Right renal cortex interstitium (tissue), 3 donors: ENCODE results near the gene DUS1L. TPM values are rescaled to one million over a fixed set of nuclear protein-coding genes. Genes with fewer than 3 reads are reported as not detected.

Source experiments
- DNase-seq, 3 donors: peaks; one replicate each; pipeline ENCODE4 v3.0.0-alpha.2; 2013; ENCODE audit warnings: low read depth in 3 of 3, low spot score in 2 of 3
- polyA plus RNA-seq, 3 donors: library from polyadenylated mRNA; unstranded; fragments of 120-200 nt; gene quantifications; one replicate each; pipeline ENCODE4 v1.2.1, GENCODE V29; 2013; ENCODE audit not compliant: insufficient read length in 3 of 3

Gene DUS1L
- polyA plus RNA-seq, 3 donors = 61.6 to 70.0 (median 67.7) TPM

DNA sequence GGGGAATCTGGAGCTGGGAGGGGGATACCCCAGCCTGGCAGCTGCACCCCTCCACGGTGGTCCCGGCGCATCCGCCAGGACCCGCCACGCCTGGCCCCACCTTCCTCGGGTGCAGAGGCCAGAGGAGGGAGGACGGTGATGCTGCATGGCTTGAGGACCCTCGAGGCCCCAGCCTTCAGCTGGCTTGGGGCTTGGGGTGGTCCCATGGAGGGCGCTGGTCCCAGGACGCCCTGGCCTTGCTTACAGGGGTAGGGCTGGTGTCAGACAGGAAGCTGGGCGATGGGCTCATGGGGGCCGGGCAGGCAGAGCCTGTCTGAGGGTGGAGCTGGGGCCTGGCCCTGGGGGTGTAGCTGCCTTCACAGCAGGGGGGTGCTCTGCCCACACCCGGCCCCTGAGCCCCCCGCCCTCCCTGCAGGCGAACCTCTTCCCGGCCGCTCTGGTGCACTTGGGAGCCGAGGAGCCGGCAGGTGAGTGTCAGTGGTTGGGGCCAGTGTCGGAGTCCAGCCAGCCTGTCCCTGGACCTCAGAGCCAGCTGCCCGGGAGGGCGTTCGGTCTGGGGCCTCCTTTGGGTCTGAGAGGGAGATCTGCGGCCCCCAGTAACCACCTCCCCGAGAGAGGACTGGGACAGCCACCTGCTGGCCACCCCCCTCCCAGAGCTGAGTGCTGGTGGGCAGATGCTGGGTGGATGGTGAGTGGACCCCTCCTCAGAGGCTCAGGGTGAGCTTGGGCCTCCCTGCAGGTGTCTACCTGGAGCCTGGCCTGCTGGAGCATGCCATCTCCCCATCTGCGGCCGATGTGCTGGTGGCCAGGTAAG is 49.3 kb downstream of the DUS1L start:
- no peak for DNase-seq

DNA sequence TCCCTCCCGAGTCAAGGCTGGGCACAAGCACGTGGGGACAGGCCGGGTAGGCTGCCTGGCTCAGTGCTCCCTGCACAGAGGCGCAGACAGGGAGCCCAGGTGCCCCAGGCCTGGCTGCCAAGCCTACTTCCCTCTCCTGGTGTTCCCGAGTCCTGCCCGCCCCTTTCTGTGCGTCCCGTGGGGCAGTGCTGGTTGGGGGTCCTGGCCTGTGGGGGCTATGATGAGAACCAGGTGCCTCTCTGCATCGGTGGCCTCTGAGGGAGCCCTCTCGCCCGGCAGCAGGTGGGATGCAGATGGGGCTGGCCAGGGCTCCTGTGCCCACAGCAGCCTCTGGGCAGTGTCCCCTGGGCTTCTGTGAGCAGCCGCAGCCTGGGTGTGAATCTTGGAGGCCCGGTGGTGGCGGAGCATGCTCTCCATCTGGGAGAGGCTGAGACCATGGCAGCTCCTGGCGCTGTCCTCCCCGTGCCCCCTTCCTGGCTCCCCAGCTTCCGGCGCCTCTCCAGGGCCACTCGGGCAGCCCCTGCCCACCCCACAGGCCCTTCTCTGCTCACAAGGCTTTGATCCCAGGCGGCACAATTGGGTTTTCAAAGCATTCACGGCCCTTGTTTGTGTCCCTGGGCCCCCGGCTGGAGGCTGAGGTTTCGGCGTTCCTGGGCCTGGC is 50.2 kb downstream of the DUS1L start:
- no peak for DNase-seq

DNA sequence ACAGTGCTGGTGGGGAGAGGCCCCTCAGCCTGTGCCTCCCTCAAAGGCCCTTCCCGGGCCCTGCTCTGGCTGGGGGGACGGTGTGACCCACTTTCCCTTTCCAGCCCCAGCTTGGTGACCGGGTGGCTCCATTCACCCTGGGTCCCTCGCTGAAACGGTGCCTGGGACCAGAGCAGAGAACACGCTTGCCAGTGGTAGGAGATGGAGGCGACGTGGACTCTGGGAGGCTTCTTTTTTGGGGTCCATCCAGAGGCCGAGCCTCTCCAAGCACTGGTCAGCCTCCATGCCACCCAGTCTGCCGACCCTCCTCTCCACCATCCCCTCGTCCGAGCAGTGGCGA is 50.7 kb downstream of the DUS1L start:
- DNase-seq = no peak

DNA sequence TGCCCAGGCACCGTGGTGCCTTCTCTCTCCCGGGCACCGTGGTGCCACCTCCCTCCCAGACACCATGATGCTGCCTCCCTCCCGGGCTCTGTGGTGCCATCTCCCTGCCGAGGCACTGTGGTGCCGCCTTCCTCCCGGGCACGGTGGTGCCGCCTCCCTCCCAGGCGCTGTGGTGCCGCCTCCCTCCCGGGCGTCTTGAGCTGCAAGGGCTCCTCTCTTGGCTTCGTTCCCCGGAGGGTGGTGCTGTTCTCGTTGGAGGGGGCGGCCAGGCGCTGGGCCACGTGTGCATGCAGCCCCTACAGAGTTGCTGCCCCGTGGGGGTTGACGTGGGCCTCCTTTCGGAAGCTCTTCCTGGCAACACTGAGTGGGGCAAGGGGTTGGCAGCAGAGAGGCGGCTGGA is 51.2 kb downstream of the DUS1L start:
- DNase-seq = no peak

DNA sequence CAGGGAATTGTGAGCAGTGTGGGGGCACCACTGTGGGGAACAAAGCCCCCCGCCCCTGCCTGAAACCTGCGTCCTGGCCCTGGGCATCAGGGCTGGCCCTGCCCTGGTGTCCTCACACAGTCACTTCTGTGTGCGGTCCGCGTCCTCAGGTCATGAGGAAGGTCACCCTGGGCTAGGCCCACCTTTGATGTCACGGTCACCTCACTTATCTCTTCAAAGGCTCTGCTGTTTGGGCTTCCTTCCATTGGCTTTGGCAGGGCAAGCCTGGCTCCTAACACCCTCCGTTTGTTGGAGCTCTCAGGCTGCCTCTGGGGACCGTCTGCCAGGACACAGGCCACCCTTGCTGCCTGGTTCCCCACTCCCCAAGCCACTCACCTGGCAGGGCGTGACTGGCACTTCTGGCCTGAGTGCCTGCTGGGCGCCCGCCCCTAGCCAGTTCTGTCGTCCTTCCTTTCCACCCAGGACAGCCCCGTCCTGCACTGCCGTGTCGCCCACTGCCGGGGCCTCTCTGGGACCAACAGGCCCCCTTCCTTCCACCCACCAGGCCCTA is 51.8 kb downstream of the DUS1L start:
- no peak for DNase-seq

DNA sequence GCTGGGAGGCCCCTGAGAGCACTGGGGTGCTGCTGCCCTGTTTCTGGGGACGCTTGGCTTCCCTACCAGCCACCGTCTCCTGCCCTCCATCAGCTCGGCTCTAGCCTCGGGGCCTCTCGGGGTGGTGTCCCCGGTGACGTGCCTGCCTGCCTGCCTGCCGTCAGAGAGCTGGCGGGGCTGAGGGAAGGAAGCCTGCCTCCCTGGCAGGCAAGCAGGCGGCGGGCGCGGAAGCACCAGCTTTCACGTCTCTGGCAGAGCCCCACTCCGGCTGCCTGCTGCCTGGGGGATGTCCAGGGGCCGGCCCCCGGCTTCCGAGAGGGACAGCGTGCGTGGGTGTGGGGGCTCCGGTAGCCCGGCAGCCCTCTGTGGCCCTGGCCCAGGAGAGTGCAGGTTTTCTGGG is 52.3 kb downstream of the DUS1L start:
- DNase-seq = no peak

DNA sequence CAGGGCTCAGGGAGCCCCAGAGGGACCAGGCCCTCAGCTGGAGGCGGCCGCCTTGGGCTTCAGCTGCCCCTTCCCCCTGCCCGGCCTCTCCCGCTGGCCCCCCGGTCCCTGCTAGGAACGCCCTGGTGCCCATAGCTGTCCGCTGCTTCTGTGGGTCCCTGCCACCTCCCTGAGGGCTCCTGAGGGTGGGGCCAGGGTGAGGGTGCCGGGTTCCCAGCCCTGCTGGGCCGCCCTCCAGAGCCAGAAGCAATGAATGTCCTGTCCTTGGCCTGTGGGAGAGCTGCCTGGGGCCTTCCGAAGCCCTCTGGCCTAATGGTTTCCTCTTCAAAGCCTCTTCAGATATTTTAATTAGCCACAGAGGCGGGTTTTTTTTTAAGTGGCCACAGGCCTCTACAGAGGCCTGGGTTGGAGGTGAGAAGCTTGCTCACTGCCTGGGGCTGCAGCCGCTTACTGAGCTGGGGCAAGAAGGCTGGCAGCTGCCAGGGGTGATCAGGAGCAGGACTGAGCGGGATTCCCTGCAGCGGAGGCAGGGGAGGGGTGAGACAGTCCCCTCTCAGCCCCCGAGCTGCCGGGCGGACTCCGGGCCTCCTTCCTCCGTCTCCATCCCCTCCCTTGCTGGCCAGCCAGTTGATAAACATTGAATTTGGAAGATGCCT is 52.8 kb downstream of the DUS1L start:
- DNase-seq = no peak

DNA sequence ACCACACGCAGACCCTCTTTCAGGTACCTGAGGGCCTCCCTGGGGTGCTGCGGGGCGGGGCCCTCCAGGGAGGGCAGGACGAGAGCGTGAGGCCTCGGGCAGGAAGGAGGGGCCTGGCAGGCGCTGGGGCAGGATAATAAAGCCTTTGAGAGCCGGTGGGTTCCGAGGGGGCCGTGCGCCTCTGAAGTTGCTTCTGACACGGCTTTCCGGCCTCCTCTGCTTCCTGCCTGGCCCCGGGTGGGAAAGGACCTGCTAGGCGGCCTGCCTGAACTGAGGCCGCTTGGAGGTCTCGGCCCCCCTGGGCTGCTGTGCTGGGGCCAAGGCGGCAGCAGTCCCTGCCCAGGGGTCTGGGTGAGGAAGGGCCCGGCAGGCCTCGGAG is 53.4 kb downstream of the DUS1L start:
- no peak for DNase-seq

DNA sequence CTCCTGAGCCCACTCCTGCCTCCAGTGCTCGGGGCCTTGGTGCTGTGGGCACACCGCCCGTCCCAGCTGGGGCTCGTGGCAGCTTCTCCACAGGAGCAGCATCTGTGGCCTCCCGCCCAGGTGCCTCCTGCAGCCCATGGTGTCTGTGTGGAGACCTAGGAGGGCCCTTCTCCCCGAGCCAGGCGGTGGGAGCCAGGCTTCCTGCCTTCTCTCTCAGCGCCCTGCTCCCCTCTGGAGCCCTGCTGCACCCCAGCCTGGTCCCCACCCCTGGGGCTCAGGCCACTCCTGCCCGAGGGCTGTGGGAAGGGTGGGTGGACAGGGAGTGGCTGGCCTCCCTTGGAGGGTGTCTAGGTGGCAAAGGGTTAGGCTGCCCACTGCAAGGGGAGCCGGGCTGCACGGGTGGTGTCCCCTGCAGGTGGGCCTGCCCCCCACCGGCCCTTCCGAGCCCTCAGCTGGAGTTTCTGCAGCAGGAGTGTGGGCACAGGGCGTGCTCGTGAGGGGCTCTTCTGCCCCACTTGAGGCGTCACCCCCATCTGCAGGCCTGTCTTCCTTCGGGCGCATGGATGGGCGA is 53.9 kb downstream of the DUS1L start:
- no peak for DNase-seq

DNA sequence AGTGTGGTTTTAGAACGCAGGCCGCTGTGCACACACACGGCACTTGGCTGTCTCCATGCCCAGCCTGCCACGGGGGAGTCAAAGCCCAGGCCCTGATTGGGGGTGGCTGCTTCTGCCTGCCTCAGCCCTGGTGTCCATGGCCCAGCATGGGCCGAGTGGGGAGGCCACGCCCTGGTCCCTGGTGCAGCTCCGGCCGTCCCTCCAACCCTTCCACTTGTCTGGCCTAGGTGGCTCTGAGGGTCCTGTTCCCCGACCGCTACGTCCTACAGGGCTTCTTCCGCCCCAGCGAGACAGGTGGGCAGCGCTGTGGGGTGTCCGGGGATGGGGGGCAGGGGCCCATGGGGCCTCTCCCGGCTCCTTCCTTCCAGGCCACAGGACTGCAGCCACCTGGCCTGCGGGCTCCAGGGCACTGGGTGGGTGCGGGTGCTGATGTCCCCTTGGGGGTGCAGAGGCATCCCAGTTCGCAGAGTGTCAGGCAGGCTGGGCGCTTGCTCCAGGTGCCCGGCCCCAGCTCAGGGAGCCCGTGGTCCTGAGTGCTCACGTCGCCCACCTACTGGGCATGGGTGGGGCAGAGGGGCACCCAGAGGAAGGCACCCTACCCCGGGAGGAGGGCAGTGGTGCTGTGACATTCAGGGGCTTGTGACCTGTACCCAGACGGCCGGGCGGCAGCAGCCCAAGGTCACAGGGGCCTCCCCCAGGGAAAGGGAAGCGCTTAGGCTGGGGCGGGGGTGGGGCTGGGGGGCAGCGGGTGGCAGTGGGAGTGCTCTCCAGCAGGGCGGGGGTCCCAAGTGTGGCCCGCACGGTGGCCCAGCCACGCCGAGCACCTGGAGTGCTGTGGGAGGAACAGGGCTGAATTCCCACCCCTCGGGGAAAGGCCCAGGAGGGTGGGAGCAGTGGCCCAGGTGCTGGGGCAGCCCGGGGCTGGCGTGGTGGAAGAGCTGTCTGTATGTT is 54.8 kb downstream of the DUS1L start:
- no peak for DNase-seq

DNA sequence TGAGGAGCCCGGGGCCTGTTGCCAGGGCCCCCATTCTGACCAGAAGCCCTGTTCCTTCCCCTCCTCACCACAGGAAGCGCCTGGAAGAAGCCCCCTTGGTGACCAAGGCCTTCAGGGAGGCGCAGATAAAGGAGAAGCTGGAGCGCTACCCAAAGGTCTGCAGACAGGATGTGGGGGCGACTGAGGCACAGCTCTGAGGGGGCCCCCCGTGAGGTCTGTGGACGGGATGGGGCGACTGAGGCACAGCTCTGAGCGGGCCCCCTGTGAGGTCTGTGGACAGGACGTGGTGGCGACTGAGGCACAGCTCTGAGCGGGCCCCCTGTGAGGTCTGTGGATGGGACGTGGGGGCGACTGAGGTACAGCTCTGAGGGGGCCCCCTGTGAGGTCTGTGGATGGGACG is 56.2 kb downstream of the DUS1L start:
- DNase-seq = no peak

DNA sequence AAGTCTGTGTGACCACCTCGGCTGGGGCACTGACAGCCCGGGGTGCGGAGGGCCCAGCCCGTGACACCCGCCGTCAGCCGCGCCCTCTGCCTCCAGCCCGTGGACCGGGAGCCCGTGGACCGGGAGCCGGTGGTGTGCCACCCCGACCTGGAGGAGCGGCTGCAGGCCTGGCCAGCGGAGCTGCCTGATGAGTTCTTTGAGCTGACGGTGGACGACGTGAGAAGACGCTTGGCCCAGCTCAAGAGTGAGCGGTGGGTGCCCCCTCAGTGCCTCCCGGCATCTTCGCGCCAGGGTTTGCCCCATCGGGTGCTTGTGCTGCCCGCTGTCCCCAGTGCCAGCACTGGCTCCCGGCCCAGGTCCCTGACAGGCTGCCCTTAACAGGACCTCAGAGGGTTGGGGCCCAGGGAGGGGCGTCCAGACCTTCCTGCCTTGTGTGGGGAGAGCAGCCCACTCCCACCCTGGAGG is 56.6 kb downstream of the DUS1L start:
- DNase-seq = no peak

DNA sequence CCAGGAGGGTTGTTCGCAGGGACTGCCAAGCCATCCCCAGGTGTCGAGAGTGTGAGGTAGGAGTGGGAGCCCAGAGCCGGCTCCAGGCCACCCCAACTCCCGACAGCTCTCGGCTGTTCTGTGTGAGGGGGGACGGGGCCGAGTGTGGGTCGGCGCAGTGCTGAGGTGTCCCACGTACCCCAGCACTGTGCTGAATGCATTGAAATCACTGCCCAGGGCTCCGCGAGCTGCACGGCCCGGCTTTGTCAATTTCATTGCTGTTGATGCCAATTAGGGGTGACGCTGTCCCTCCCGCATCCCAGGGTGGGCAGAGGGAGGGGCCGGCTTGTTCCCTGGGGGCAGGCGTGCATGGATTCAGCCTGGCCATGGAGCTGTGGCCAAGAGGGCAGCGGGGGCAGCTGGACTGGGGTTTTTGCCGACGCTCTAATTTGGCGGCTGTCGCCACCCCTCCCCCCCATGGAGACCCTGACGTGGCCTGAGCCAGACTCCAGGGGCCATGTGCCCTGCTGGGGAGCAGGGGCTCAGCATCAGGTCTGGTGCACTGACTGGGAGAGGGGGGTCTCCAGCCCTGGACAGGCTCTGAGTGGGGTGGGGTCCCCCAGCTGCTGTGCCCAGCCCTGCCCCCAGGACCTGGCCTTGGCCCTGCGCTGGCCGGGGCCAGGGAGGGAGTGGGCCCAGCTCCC is 57.2 kb downstream of the DUS1L start:
- no peak for DNase-seq

Other genes with a start within 250 kb of the DUS1L start
- gene MCRIP1, start 232.5 kb downstream of the DUS1L start, polyA plus RNA-seq = 10 to 100 TPM; 60.4 to 76.8 (median 65.9) TPM
- gene PPP1R27, start 230.8 kb downstream of the DUS1L start, polyA plus RNA-seq = under 1 TPM in 2 of 3 donors, not detected in 1; 0.17 to 0.26 TPM
- 100 to 1,000 TPM; 445 to 458 (median 450) TPM for gene P4HB, start 205.3 kb downstream of the DUS1L start, polyA plus RNA-seq
- gene ARHGDIA, start 194.5 kb downstream of the DUS1L start, polyA plus RNA-seq = 100 to 1,000 TPM; 132 to 153 (median 145) TPM
- 10 to 100 TPM; 67.4 to 69.3 (median 68.9) TPM for gene ALYREF, start 174.2 kb downstream of the DUS1L start, polyA plus RNA-seq
- 10 to 100 TPM; 58.0 to 86.9 (median 77.8) TPM for gene ANAPC11, start 174.1 kb downstream of the DUS1L start, polyA plus RNA-seq
- 1 to 10 TPM in 2 of 3 donors, under 1 TPM in 1; 0.96 to 1.4 (median 1.1) TPM for gene NPB, start 163.6 kb downstream of the DUS1L start, polyA plus RNA-seq
- gene PCYT2, start 154.4 kb downstream of the DUS1L start, polyA plus RNA-seq = 10 to 100 TPM; 45.8 to 49.9 (median 47.7) TPM
- gene SIRT7, start 147.6 kb downstream of the DUS1L start, polyA plus RNA-seq = 10 to 100 TPM in 1 of 3 donors, 1 to 10 TPM in 2; 8.6 to 10.3 (median 10.0) TPM
- gene MAFG, start 138.1 kb downstream of the DUS1L start, polyA plus RNA-seq = 10 to 100 TPM; 10.4 to 12.3 (median 11.9) TPM
- 10 to 100 TPM; 21.5 to 24.1 (median 23.1) TPM for gene PYCR1, start 128.5 kb downstream of the DUS1L start, polyA plus RNA-seq
- under 1 TPM in 2 of 3 donors, not detected in 1; 0.07 to 0.08 TPM for gene MYADML2, start 118.6 kb downstream of the DUS1L start, polyA plus RNA-seq
- 1 to 10 TPM; 1.3 to 2.1 (median 2.0) TPM for gene NOTUM, start 104.6 kb downstream of the DUS1L start, polyA plus RNA-seq
- gene ASPSCR1, start 88.2 kb downstream of the DUS1L start, polyA plus RNA-seq = 10 to 100 TPM; 19.1 to 23.3 (median 19.8) TPM
- 10 to 100 TPM; 36.0 to 39.1 (median 38.3) TPM for gene CENPX, start 42.9 kb downstream of the DUS1L start, polyA plus RNA-seq
- gene LRRC45, start 42.5 kb downstream of the DUS1L start, polyA plus RNA-seq = 10 to 100 TPM; 11.0 to 12.9 (median 11.9) TPM
- 1 to 10 TPM; 8.2 to 9.3 (median 8.2) TPM for gene RAC3, start 34.1 kb downstream of the DUS1L start, polyA plus RNA-seq
- 10 to 100 TPM; 79.3 to 90.0 (median 89.4) TPM for gene DCXR, start 28.1 kb downstream of the DUS1L start, polyA plus RNA-seq
- gene RFNG, start 14.0 kb downstream of the DUS1L start, polyA plus RNA-seq = 10 to 100 TPM; 34.4 to 35.7 (median 34.4) TPM
- gene GPS1, start 13.9 kb downstream of the DUS1L start, polyA plus RNA-seq = 100 to 1,000 TPM in 2 of 3 donors, 10 to 100 TPM in 1; 96.7 to 104 (median 103) TPM
- gene FASN, start 32.4 kb upstream of the DUS1L start, polyA plus RNA-seq = 10 to 100 TPM; 26.6 to 34.2 (median 26.6) TPM
- 10 to 100 TPM; 31.9 to 35.2 (median 35.0) TPM for gene CCDC57, start 147.0 kb upstream of the DUS1L start, polyA plus RNA-seq
- 1 to 10 TPM; 6.2 to 7.3 (median 6.3) TPM for gene SLC16A3, start 163.2 kb upstream of the DUS1L start, polyA plus RNA-seq
- gene CSNK1D, start 207.9 kb upstream of the DUS1L start, polyA plus RNA-seq = 100 to 1,000 TPM; 108 to 115 (median 112) TPM